NCI-H1048 (cell line): ENCODE results near the gene FAM219A.
"Not testable (repeated sequence)": the region's sequence is repeated elsewhere in the genome, so short reads cannot be mapped to it uniquely, and the experiment has no call there.

Experiments
- DNase-seq: peaks from one replicate; lab custom pipeline; 2025; lab: John Stamatoyannopoulos, UW

The FAM219A gene

DNA sequence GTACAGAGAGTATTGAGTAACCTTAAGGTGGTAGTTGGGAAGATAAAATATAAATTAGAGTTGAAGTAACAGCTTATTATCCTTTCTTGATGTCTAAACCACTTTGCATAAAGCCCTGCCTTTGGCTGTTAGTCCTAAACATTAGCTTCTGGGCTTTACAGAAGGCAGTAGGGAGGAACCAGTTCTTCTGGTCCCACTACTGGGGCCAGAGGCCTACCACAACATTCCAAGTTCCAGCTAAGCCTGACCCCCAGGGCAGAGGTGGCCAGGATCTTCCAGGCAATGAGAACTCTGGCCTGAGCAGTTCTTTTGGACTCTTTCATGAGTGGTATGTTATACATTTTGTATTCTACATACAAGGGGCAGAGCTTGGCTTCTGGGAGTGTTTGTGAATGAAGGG, 26.3 kb upstream of the FAM219A start:
- no peak for DNase-seq

DNA sequence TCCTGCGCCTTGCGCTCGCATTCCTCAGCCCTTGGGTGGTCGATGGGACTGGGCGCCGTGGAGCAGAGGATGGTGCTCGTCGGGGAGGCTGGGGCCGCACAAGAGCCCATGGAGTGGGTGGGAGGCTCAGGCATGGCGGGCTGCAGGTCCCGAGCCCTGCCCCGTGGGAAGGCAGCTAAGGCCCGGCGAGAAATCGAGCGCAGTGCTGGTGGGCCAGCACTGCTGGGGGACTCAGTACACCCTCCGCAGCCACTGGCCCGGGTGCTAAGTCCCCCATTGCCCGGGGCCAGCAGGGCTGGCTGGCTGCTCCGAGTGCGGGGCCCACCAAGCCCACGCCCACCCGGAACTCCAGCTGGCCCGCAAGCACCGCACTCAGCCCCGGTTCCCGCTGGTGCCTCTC, 24.4 kb upstream of the FAM219A start:
- DNase-seq = not testable (repeated sequence)

DNA sequence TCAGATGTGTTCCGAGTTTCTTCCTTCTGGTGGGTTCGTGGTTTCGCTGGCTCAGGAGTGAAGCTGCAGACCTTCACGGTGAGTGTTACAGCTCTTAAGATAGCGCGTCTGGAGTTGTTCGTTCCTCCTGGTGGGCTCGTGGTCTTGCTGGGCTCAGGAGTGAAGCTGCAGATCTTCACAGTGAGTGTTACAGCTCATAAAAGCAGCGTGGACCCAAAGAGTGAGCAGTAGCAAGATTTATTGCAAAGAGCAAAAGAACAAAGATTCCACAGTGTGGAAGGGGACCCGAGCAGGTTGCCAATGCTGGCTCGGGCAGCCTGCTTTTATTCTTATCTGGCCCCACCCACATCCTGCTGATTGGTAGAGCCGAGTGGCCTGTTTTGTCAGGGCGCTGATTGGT, 23.2 kb upstream of the FAM219A start:
- not testable (repeated sequence) for DNase-seq

DNA sequence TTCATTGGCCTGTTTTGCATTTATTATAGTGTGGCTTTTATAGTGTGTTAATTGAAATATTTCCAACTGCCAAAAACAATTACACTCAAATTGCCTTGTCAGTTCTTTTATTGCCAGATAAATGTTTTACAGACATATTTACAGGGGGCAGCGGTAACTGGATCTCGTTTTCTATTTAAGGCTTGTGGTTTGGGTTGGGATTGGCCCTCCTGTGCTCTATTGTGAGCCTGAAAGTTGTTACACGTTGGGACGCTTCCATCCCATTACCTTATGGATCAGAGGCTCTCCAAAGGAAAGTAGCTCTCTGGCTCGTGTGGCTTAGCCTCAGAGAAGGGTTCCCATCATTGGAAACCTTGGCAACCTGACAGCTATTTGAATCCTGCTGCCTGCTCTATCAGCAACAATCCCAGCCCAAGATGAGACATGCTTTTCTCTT, 21.1 kb upstream of the FAM219A start:
- DNase-seq = no peak

DNA sequence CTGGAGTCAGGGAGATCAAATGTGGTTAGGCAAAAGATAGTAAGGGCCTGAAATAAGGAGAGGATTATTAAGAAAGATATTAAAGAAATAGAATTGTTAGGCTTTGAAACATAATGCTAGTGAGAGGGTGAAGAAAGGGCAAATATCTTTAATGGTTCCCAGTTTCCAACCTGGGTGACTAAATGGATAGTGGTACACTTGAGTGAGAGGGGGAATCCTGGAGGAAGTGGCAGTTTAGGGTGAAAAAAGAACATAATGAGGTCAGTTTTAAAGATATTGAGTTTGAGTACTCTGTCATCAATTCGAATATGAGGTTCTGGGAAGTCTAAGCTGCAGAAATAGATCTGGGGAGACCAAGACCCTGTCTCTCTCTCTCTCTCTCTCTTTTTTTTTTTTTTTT, 19.2 kb upstream of the FAM219A start:
- DNase-seq = no peak

DNA sequence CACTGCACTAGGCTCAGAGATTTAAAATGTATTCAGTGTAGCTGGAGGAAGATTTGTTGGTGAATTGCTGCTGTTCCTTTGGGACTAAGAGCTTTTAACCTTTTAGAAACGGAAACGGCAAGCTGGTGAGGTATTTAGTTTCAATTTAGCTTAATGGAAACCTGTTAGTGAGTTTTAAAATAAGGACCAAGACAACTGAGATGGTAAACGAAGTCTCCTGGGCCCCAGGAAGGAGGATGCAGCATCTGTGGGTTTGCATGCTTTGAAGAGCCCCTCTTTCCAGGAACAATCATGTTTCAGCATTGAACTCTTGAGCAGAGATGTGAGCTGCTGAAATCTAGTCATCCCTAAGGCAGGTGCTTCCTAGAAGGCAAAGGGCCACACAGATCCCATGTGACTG, 16.7 kb upstream of the FAM219A start:
- no peak for DNase-seq

DNA sequence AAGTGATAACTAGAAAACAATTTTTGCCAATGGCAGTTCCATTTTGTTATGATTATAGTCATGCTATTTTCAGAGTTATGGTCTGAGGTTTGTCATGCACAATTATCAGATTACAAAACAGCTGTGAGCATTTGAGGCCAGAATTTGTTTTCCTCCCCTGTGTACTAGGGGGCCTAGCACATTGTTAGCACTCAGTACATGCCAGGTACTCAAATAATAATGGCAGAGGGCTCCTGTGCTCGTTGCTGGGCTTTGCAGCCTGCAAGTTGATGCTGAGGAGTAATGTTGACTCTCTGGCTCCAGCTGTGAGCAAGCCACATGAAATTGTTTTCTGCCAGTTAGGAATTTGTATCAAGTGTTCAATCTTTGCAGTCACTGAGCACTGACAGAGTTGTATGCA, 7.1 kb upstream of the FAM219A start:
- no peak for DNase-seq

DNA sequence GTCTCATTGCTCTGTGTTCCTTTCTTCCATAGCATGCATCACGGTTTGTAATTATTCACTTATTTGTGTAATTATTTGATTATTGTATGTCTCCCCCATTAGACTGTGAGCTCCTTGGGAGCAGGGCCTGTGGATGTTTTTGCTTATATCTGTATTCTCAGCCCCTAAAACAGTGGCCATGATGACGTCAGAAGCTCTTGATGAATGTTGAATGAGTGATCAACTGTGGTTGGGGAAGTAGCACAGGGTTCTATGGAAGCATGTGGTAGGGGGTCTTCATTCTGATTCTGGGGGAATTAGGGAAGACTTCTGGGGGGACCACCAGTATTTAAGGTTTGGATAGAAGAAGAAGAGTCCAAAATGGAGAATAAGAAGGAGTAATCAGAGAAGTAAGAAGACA, 6.2 kb upstream of the FAM219A start:
- no peak for DNase-seq

DNA sequence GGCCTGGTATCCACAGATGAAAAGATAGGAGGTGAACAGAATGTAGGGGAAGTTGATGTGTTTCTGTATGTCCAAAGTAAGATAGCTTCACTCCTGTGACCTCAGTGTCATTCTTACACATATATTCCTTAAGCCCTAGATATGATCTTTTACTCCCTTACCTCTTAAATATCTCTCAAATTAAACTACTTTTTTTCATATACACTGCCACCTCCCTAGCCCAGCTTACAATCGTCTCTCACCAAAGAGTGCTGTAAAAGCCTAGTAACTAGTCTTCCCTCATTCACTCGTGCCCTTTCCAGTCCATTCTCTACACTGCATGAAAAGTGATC, 5.5 kb upstream of the FAM219A start:
- DNase-seq = no peak

DNA sequence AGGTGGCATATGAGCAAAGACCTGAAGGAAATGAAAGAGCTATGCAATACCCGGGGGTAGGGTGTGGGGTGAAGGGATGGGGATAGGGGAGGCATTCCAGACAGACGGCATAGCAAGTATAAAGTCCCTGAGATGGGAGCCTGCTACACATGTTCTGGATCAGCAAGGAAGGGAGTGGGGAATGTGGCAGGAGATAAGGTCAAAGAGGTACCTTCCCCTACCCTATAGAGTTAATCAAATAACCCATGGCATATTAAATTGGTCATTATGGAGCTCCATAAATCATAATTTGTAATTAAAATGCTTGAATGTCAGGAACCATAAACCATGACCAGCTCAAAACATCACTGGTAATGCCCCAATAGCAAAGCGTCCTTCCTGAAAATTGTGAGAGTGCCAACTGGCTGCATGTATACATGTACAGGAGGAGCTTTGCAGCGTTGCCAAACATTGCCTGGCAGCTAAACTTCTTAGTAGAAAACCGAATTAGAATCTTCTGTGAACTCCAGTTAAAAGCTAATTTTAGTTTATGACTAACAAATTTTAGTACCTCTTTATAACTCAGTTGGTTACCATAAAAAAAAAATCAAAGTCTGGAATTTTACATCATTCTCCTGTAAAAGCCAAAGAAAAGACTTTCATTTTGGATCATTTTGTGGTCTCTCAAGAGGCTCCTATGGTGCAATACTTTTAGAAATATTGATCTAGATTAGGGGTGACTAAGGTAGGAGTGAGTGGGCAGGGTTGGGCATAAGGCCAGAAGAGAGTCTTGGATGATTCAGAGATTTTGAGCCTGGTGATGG, 4.9 kb upstream of the FAM219A start:
- no peak for DNase-seq

DNA sequence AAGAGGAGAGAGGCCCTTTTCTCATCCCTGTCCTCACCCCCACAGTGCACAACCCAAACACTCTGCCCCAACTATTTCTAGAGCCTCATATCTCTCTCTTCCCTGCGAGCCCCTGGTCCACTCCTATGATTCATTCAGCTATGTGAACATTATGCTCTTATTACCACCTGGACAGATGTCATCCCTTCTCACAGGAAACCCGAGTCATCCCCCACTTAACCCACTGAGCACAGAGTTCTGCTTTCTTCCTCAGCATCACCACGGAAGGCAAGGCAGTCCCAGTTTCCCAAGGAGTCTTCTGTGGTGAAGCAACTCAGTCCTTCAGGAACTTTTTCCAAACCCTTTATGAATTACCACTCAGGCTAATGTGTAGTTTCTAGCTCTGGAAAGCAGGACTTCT, 1.6 kb upstream of the FAM219A start:
- DNase-seq = no peak

DNA sequence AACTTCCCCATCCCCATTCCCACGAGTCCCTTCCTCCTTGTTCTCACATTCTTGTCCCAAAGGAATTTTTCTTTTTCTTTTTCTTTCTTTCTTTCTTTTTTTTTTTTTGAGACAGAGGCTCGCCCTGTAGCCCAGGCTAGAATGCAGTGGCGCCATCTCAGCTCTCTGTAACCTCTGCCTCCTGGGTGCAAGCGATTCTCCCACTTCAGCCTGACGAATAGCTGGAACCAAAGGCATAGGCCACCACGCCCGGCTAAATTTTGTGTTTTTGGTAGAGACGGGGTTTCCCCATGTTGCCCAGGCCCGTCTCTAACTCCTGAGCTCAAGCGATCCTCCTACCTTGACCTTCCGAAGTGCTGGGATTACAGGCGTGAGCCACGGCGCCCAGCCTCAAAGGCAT, 986 bp upstream of the FAM219A start:
- no peak for DNase-seq

DNA sequence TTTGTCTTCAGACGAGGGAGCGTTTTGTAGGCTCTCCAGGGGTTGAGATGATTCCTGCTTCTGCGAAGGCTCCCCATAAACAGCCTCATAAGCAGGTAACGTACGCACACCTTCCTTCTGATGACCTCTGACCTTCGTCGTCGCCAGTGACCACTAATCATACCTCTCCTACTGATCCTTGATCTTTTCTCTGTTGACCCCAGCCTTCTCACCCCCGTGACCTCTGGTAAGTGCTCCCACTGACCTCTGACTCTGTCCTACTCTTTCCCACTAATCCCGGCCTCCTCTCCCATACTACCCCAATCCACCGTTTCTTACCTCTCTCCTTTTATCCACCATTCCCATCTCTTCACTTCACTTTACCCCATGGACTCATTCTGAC, 580 bp upstream of the FAM219A start:
- no peak for DNase-seq

DNA sequence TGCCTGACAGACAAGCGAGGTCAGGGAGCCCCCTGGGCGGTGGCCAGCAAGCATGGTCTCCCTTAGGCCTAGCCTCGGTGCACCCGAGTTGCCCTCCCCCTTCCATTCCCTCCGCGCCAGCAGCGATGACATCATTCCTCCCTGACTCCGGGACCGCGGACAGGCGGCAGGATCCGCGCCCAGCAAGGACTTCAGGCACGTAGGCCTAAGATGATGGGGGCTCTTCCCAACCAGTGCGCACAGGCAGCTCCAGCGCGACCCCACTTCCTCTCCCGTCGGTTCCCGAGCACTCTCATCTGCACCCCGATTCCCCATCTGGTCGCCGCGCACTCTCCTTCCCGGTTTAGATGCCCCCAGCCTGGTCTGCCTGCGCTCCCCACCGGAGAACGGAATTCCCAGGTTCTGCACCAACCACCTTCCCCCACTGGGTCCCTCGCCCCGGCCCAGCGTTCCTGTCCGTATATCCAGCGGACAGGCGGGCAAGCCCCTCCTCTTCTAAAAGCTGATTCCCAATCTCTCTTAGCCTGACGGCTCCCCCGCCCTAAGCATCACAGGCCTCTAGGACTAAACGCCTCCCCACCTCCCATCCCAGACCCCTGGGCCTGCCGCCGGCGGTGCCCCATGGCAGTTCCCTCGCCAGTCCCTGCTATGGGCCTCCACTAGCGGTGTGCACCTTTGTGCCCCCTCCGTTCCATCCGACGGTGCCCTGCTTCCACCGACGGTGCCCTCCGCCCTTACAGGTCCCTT, 931 bp downstream of the FAM219A start:
- DNase-seq = no peak

DNA sequence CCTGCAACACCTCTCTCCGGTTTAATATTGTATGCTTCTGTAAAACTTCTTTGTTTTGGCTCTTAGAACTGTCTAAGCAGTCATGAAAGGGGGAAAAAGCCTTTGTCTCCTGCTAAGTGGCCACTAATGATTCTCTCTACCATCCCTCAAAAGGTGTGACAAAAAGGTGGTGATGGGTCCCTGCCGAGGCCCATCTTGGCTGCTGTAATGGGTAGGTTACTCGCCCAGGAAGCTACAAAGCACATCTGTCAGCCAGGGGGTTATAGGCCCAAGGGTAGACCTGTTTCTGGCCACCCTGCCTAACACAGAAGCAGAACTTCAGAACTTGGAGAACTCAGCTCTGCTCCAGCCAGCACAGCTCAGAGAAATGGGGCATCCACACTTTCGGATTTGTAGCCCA, 1.6 kb downstream of the FAM219A start:
- DNase-seq = no peak

DNA sequence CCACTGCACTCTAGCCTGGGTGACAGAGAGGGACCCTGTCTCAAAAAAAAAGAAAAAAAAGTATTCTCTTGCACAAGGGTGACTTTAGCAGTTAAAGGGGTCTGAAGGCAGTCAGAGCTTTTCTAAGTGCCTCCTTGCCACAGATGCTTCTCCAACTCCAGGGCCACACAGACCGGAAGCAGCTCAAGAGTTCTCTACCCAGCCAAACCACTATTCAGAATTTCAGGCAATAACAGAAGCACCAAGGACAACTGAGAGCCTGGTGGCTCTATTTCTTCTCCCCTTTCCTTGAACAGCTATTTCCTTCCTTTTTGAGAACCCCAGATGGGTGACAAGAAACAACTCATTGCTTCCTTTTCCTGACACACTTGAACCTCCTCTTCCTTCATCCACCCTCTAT, 2.2 kb downstream of the FAM219A start:
- no peak for DNase-seq

DNA sequence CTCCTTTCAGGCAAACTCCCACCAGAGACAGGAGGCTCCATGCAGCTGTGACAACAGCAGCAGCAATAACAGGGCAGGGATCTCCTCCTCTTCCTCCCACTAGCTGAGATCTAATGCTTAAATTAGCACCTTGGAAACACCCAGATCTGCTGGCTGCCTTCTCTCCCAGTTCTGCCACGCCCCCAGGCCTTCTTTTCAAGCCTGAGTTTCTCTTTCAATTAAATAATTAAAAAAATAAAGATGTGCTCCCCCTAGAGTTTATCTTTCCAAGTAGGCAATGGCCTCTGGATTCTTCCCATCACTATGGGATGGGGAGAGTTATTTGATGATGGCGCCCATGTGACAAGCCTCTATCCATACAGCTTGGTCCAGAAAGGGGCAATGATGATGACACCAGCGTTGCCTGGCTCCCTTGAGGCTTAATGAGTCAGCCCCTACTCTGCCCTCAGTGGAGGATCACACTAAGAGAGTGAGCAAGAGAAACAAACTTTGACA, 3.8 kb downstream of the FAM219A start:
- DNase-seq = no peak

DNA sequence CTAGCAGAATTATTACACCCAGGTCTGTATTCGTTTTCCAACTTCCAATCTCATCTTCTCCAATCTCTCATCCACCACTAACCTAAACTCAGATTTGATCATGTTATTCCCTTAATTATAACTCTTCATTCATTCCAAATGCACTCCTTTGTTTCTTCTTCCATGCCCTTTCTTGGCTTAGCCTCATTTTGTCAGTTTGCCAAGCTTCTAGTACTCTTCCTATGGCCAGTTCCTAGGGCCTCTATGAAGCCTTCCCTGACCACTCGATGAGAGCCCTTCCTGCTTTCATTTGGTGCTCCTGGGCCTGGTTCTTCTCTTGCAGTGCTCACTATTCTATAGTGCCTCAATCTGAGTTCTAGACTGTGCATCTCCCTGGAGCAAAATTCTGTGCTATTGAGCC, 5.8 kb downstream of the FAM219A start:
- no peak for DNase-seq

DNA sequence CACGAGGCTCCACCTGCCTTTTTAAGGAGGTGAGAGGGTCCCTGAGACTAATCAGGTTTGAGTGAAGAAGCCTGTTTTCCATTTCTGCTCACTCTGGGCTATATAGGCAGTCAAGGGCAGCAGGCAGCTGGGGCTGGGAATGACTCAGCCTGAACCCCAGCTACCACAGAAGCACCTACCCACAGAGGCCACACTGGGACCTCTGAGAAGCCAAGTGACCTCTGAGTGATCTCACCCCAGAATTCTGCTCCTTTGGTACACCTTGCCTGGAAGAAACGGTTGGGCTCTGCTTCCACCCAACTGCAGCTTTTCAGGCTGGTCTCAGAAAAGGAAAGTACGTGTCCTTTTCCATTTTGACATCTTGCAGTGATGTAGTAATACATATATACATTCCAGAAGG, 6.8 kb downstream of the FAM219A start:
- DNase-seq = no peak

DNA sequence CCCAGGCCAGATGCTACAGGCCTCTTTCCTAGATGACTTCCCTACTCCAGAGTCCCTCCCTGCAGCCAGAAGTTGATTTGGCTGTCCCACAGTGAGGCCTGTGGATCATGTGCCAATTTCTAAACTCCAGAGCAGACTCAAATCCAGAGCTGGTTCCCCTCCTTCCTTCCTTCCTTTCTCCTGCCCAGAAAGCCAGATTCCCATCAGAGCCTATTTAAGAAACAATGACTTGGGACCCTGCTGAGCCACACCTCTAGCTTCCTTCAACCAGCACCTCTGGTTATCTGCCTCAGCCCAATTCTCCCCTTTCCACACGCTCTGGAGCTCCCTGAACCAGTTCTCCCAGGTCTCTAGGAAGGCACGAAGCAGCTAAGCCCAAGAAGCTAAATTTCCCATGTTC, 7.2 kb downstream of the FAM219A start:
- DNase-seq = no peak

DNA sequence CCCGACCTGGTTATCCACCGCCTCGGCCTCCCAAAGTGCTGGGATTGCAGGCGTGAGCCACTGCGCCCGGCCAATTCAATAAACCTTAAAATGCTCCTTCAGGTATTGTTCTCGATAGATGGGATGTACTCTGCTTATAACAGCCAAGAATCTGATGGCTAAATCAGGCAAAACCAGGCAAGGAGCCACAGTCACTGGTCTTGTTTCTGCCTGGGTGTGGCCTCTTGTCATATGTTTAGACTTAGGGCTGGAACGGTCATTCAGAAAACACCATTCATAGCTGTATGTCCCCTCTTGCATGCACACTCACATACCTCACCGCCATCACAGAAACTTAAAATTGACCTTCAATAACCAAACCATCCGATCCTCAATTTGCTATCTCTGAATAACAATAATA, 7.7 kb downstream of the FAM219A start:
- no peak for DNase-seq

DNA sequence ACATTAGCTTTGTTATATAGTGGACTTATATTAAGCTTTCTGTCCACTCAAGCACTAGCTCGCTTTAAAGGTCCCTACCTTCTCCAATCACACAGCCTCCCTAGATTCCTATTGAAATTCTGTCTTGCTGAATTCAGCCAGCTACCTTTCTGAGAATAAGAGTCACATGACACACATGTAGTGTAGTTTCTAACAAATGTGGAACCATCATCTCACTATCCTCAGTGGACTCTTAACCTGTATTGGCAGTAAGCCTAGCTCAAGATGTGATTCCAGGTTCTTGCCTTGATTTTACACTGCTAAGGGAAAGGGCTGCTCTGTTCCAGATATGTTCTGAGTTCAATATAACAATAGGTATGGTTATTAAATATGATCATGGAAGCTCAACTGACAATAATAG, 11.4 kb downstream of the FAM219A start:
- DNase-seq = no peak

DNA sequence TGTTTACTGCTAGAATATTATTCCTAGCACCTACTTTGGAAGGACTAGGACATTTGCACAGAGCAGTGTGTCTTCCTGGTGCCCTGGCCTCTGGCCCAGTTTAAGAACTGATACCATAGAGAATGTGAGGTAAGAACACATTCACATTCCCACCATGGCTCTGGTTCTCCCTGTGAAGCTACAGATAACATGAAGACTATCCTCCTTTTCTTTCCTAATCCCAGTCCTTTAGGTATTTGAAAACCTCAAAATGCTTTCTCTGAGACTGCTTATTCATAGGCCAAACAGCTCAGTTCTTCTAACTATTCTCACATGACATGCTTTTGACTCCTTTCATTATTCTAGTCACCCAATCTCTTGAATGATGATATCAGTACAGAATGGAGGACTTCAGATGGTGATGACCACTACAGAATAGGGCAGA, 11.9 kb downstream of the FAM219A start:
- DNase-seq = no peak

DNA sequence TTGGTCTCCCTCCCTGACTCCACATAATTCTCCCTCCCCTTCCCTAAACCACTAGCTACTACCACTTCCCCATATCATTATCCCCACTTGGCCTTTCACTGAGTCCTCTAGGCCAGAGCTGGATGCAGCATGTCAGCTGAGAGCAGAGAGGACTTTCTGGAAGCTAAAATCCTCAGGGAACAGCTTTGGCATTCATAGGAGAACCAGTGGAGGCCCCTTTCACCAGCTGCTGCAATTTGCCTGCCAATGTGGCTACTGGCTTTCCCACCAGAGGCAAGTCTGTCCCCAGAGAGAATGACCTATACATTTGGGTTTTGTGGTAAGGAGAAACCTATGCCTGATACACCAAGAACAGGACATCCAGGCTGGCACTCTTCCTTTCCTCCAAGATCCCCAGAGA, 14.4 kb downstream of the FAM219A start:
- DNase-seq = no peak
